Neural progenitor cell (in vitro differentiated cells): ENCODE measurements around the gene BICD1.

Source experiments
- EZH2 ChIP-seq: fragments of 200-600 bp; sonication (generic); IDR thresholded peaks from 2 replicates; pipeline ENCODE4 v1.6.1; 2017; ENCODE audit warnings: antibody characterized with exemption, mild to moderate bottlenecking, moderate library complexity
- EZH2phosphoT487 ChIP-seq: fragments of 200-600 bp; sonication (generic); IDR thresholded peaks from 2 replicates; pipeline ENCODE4 v1.6.1; 2017; ENCODE audit warnings: antibody characterized with exemption
- TF ChIP-seq, protein P1 (sequence below): fragments of 200-600 bp; sonication (generic); IDR thresholded peaks from 2 replicates; pipeline ENCODE4 v1.5.1; 2017; ENCODE audit warnings: antibody characterized with exemption, mild to moderate bottlenecking

DNA sequence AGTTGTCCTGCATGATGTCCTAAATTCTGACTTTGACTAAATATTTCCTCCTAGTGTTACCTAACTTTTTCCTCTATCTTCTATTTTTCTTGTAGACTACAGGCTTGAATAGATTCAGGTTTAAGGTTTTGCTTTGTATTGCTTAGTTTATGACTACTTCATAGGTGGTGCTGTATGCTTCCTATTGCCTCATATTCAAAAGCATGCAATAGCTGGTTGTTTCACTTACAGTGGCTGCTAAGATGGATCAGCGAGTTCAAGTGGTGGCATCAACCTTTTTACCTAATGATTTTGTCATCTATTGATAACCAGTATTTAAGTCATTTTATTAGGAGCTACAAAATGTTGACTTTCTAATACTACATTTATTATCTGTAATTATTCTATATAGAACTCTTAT is 36.3 kb upstream of the BICD1 start:
- TF ChIP-seq, protein P1, sequence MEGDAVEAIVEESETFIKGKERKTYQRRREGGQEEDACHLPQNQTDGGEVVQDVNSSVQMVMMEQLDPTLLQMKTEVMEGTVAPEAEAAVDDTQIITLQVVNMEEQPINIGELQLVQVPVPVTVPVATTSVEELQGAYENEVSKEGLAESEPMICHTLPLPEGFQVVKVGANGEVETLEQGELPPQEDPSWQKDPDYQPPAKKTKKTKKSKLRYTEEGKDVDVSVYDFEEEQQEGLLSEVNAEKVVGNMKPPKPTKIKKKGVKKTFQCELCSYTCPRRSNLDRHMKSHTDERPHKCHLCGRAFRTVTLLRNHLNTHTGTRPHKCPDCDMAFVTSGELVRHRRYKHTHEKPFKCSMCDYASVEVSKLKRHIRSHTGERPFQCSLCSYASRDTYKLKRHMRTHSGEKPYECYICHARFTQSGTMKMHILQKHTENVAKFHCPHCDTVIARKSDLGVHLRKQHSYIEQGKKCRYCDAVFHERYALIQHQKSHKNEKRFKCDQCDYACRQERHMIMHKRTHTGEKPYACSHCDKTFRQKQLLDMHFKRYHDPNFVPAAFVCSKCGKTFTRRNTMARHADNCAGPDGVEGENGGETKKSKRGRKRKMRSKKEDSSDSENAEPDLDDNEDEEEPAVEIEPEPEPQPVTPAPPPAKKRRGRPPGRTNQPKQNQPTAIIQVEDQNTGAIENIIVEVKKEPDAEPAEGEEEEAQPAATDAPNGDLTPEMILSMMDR: no peak
- no peak for TF ChIP-seq EZH2
- no peak for TF ChIP-seq EZH2phosphoT487
